ENCODE data around the gene PXYLP1. TPM values are rescaled to one million over a fixed set of nuclear protein-coding genes. Genes with fewer than 3 reads are reported as not detected.
"Not testable (repeated sequence)": the region's sequence is repeated elsewhere in the genome, so short reads cannot be mapped to it uniquely, and the experiment has no call there.

Gene PXYLP1, protein sequence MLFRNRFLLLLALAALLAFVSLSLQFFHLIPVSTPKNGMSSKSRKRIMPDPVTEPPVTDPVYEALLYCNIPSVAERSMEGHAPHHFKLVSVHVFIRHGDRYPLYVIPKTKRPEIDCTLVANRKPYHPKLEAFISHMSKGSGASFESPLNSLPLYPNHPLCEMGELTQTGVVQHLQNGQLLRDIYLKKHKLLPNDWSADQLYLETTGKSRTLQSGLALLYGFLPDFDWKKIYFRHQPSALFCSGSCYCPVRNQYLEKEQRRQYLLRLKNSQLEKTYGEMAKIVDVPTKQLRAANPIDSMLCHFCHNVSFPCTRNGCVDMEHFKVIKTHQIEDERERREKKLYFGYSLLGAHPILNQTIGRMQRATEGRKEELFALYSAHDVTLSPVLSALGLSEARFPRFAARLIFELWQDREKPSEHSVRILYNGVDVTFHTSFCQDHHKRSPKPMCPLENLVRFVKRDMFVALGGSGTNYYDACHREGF
- total RNA-seq, result 10 to 100 TPM in 1 of 2 donors, 1 to 10 TPM in 1; 9.7 to 17.5 TPM

GRCh38 chr3:141231101-141231951, at the start of gene PXYLP1:
TSS of gene PXYLP1 (plus strand) at chr3:141231825. CDS start at chr3:141260176, 28,351 bp downstream.
- H3K9me3 Mint-ChIP-seq, result no peaks in the 10 kb centered on the region
- peak within 1 kb of the TSS; percentile 81 to 95 for H3K27ac Mint-ChIP-seq
- peaks cover 6 to 17% of the 10 kb centered on the region in 2 donors for H3K36me3 Mint-ChIP-seq
- peak; percentile 93 to 94 for DNase-seq (ENCODE audit: low spot score in 2 of 2)
- ATAC-seq, result peak; percentile 93 to 96

DNA sequence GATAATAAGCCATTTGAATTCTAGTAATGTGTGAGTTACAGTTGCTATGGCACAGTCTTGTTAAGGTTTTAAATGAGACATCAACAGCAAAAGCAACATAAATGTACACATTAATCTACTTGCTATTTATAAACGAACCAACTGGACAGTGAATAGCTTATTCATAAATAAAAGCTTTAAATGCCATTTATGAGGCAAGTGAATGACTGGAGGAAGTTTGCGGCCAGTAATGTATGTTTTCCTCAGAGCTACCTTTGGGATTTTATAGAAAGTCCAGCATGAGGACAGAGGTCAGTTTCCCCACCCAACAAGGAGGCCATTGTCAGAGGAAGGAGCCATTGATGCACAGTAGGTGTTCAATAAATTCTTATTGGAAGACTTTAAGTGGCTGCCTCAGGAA, 48.0 kb upstream of the PXYLP1 start:
- ATAC-seq (no peak), DNase-seq (ENCODE audit: low spot score in 2 of 2) (no peak)
- Mint-ChIP-seq H3K27ac (no peak overlapping the region), H3K9me3 (peaks cover 7 to 9% of the 10 kb centered on the region in 2 donors), H3K36me3 (peaks cover 0 to 6% of the 10 kb centered on the region in 2 donors)

DNA sequence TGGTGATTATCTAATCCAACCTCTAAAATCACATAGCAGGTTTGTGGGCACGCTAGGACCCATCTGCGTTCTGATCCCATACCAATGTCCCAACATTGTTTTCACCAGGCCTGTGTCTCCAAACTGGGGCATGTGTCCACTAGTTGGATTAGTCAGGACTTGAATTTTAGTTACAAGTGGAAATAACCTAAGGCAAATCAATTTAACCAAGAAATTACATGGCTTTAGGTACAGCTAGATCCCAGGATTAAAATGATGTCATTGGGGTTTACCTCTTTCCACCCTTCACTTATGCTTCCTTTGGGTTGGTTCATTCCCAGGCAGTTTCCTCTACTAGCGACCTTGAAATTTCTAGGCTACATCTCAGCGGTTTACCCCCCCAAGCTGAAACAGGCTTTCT, 47.2 kb upstream of the PXYLP1 start:
- H3K27ac Mint-ChIP-seq, result no peak overlapping the region
- H3K9me3 Mint-ChIP-seq, result peaks cover 7 to 9% of the 10 kb centered on the region in 2 donors
- ATAC-seq (no peak), DNase-seq (ENCODE audit: low spot score in 2 of 2) (no peak)
- peaks cover 0 to 6% of the 10 kb centered on the region in 2 donors for H3K36me3 Mint-ChIP-seq

DNA sequence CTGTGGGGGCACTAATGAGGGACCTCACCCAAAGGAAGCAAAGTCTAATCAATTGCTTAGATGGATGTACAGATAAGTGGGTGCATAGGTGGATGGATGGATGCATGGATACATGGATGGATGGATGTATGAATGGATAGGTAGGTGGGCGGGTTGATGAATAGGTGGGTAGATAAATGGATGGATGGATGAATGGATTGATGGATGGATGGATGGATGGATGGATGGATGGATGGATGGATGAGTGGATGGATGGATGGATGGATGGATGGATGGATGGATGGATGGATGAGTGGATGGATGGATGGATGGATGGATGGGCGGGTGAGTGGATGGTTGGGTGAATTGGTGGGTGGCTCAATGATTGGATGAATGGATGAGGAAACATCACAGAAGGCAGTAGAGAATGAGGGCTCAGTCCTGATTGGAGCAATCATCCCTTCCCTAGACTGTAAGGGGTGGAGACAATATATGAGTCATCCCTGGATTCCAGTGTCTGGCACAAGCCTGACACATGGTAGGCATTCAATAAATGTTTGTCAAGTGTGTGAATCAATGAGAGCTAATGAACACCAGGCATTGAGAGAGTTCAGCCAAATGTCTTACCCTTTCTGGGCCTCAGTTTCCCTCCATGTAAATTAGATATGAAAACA, 40.4 kb upstream of the PXYLP1 start:
- Mint-ChIP-seq H3K27ac (no peak overlapping the region), H3K9me3 (no peaks in the 10 kb centered on the region), H3K36me3 (peaks cover 0 to 7% of the 10 kb centered on the region in 2 donors)
- ATAC-seq (no peak), DNase-seq (ENCODE audit: low spot score in 2 of 2) (no peak)

- ATAC-seq (peak; percentile 100), DNase-seq (ENCODE audit: low spot score in 2 of 2) (peak; percentile 89 to 99)
- no peaks in the 10 kb centered on the region for H3K9me3 Mint-ChIP-seq
Measured at GRCh38 chr3:141192345-141192744, 39.3 kb upstream of the PXYLP1 start.

DNA sequence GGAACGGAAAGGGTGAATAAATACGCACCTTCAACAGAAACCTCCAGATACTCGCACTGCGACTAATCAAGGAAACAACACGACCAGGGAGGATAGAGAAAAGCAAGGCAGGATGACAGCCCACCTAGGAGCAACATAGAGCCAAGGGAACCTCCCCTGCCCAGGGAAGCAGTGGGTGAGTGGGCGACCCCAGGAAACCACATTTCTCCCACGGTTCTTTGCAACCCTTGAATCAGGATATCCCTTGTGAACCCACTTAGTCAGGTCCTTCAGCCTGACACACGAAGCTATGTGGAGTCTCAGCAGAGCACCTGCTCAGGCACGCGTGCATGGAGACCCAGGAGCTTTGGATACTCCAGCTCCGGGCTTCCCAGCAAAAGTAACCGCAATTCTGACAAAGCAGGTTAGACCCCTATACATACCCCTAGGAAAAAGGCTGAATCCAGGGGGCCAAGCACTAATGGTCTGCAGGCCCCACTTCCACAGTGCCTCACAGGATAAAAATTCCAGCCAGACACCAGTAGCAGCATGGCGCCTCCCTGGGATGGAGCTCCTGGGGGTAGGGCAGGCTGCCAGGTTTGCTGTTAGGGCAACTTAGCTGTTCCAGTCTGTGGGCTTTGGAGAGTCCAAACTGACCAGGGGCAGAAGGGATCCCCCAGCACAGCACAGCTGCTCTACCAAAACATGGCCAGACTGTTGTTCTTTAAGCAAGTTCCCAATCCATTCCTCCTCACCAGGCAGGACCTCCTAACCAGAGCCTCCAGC, 38.4 kb upstream of the PXYLP1 start:
- Mint-ChIP-seq H3K9me3 (no peaks in the 10 kb centered on the region), H3K27ac (no peak overlapping the region)
- no peak for ATAC-seq

More at GRCh38 chr3:141192345-141192744, 39.3 kb upstream of the PXYLP1 start:
- H3K36me3 Mint-ChIP-seq, result peaks cover 0 to 7% of the 10 kb centered on the region in 2 donors
- H3K27ac Mint-ChIP-seq, result no peak overlapping the region

GRCh38 chr3:141201122-141201521, 30.5 kb upstream of the PXYLP1 start:
- Mint-ChIP-seq H3K36me3 (no peaks in the 10 kb centered on the region), H3K27ac (no peak overlapping the region), H3K9me3 (no peaks in the 10 kb centered on the region)
- ATAC-seq (no peak), DNase-seq (ENCODE audit: low spot score in 2 of 2) (no peak)

More for the DNA sequence above, 38.4 kb upstream of the PXYLP1 start:
- peaks cover 0 to 7% of the 10 kb centered on the region in 2 donors for H3K36me3 Mint-ChIP-seq
- DNase-seq (ENCODE audit: low spot score in 2 of 2), result no peak

DNA sequence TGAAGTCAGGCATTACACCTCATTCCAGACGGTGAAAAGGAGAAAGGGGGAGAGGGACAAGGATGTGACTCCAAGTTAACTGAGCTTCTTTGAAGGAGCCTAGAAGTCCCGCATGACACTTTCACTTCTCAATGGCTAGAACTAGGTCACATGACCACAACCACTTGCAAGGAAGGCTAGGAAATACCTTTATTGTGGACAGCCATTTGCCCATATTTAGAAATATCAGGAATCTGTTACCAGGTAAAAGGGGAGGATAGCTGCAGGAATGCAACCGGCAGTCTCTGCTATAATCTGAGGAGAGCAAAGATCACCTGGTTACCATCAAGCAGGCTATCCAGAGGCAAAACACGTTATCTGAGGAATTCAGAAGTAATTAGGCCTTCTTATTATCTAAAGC, 28.9 kb upstream of the PXYLP1 start:
- DNase-seq (ENCODE audit: low spot score in 2 of 2), result no peak
- no peak for ATAC-seq
- Mint-ChIP-seq H3K9me3 (no peaks in the 10 kb centered on the region), H3K27ac (no peak overlapping the region), H3K36me3 (no peaks in the 10 kb centered on the region)

- Mint-ChIP-seq H3K27ac (no peak overlapping the region), H3K9me3 (no peaks in the 10 kb centered on the region), H3K36me3 (no peaks in the 10 kb centered on the region)
- DNase-seq (ENCODE audit: low spot score in 2 of 2) (no peak), ATAC-seq (no peak)
Measured at GRCh38 chr3:141203866-141204265, 27.8 kb upstream of the PXYLP1 start.

DNA sequence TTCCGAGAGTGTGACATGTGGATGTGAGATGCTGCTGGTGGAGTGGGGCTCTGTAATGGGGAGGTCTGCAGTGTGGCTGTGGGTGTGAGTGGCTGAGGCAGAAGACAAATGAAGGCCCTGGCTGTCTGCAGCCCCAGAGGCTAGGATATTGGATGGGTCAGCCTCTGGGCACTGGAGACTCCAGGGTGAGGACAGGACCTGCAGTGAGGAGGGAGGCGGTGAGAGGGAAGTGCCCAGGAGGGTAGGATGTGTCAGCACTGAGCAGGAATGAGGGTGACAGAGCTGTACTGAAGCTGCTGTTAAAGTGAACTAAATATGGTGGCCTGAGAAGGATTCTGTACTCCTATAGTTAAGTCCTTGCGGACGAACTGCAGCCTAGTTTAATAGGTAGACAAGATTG, 27.3 kb upstream of the PXYLP1 start:
- ATAC-seq (no peak), DNase-seq (ENCODE audit: low spot score in 2 of 2) (no peak)
- no peak overlapping the region for H3K27ac Mint-ChIP-seq
- H3K9me3 Mint-ChIP-seq, result no peaks in the 10 kb centered on the region
- H3K36me3 Mint-ChIP-seq, result no peaks in the 10 kb centered on the region

- DNase-seq (ENCODE audit: low spot score in 2 of 2); H3K27ac Mint-ChIP-seq; ATAC-seq; H3K9me3 Mint-ChIP-seq; H3K36me3 Mint-ChIP-seq: not testable (repeated sequence)
Measured at GRCh38 chr3:141211306-141211705, 20.3 kb upstream of the PXYLP1 start.

GRCh38 chr3:141212101-141212500, 19.5 kb upstream of the PXYLP1 start:
- DNase-seq (ENCODE audit: low spot score in 2 of 2) (no peak), ATAC-seq (no peak)
- Mint-ChIP-seq H3K36me3 (no peaks in the 10 kb centered on the region), H3K9me3 (no peaks in the 10 kb centered on the region), H3K27ac (no peak overlapping the region)

DNA sequence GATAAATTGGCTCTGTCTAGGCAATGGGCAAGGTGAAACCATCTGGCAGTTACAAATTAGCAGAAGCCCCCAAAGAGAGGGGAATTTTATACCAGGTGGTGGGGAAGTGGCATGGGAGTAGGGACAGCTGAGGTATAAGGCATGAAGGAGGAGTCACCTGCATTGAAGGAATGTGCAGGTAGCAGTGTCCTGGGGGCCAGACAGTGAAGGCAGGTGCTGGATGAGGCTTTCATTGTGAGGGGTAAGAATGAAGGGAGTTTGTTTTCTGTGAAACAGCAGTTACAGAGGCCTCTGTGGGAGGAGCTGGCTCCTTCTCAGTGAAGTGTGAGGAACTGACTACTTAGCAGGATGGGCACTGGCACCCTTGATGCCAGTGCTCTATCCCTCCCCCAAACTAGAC, 19.1 kb upstream of the PXYLP1 start:
- Mint-ChIP-seq H3K9me3 (no peaks in the 10 kb centered on the region), H3K36me3 (no peaks in the 10 kb centered on the region), H3K27ac (no peak overlapping the region)
- DNase-seq (ENCODE audit: low spot score in 2 of 2) (no peak), ATAC-seq (no peak)

GRCh38 chr3:141216975-141217374, 14.7 kb upstream of the PXYLP1 start:
- Mint-ChIP-seq H3K36me3 (no peaks in the 10 kb centered on the region), H3K9me3 (no peaks in the 10 kb centered on the region), H3K27ac (no peak overlapping the region)
- ATAC-seq (no peak), DNase-seq (ENCODE audit: low spot score in 2 of 2) (no peak)

- ATAC-seq, result no peak
Measured at GRCh38 chr3:141217389-141217788, 14.2 kb upstream of the PXYLP1 start.

DNA sequence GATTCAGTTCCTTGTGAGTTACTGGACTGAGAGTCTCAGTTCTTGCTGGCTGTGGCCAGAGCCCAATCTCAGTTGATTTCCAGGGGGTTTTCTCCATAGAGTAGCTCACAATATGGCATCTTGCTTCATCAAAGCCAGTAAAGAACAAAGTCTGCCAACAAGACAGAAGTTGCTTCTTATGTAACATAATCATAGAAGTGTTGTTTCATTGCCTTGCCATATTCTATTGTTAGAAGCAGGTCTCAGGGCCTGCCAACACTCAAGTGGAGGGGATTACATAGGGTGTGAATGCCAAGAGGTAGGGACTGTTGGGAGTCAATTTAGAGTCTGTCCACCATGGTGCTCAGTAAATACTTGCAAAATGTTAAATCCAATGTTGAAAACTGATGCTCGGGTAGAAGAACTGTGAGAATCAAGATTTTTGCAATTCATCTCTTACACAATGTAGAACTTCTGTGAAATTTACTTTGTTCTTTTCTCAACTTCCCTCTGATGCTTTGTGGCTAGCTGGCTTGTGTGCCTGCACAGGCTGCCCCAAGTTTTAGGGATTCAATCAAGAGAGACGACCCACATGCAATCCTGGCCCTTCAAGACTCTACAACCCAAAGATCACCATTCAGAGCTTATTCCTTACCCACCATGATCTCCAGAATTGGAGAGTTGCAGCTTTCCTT, 13.3 kb upstream of the PXYLP1 start:
- no peak overlapping the region for H3K27ac Mint-ChIP-seq
- H3K36me3 Mint-ChIP-seq, result no peaks in the 10 kb centered on the region

More at GRCh38 chr3:141217389-141217788, 14.2 kb upstream of the PXYLP1 start:
- no peak for DNase-seq (ENCODE audit: low spot score in 2 of 2)
- Mint-ChIP-seq H3K36me3 (no peaks in the 10 kb centered on the region), H3K27ac (no peak overlapping the region), H3K9me3 (no peaks in the 10 kb centered on the region)

More for the DNA sequence above, 13.3 kb upstream of the PXYLP1 start:
- H3K9me3 Mint-ChIP-seq, result peaks cover 0 to 1% of the 10 kb centered on the region in 2 donors
- ATAC-seq, result no peak
- DNase-seq (ENCODE audit: low spot score in 2 of 2), result no peak

Data from activated naive CD4-positive, alpha-beta T cell treated with anti-CD3 and anti-CD28 coated beads, Interleukin-2, amount 50 U/mL, for 72 hours (primary cell).